Caco-2 (cell line): ENCODE data around the gene CACNA1C. TPM values are rescaled to one million over a fixed set of nuclear protein-coding genes. Genes with fewer than 3 reads are reported as not detected.

Source experiments
- BruUV-seq: library from RNA; stranded (reverse); fragments of 400-500 nt; replicated peaks from 2 replicates; lab custom pipeline; 2021; lab: Mats Ljungman, UMichigan
- CTCF ChIA-PET: fragments of 300-600 bp; sonication (Branson Sonifier 250); formaldehyde crosslinking; loops from one replicate; lab custom pipeline; 2022; ENCODE audit warnings: antibody characterized with exemption; lab: Charles Lee
- POLR2A ChIA-PET: fragments of 300-600 bp; sonication (Branson Sonifier 250); formaldehyde crosslinking; loops from one replicate; lab custom pipeline; 2022; ENCODE audit warnings: antibody characterized with exemption; lab: Charles Lee
- DNase-seq, 2 experiments: peaks; one replicate each; pipeline versions ENCODE4 v3.0.0 to v3.0.0-alpha.2; 2020 to 2022
- H3K27me3 ChIP-seq: replicated peaks from 2 replicates; pipeline ENCODE4 v1.6.0; 2011; ENCODE audit warnings: low read length; ENCODE audit not compliant: control insufficient read depth, insufficient read depth
- H3K36me3 ChIP-seq: 2 replicates; pipeline ENCODE4 v1.5.1; 2011; ENCODE audit warnings: low read length; ENCODE audit not compliant: control insufficient read depth, insufficient read depth
- H3K4me1 ChIP-seq: fragments of 250-450 bp; sonication (Bioruptor Pico); 2 replicates; pipeline ENCODE4 v1.5.1; 2020; ENCODE audit warnings: mild to moderate bottlenecking
- H3K4me3 ChIP-seq: 2 replicates; pipeline ENCODE4 v1.5.1; 2011; ENCODE audit warnings: low read depth, mild to moderate bottlenecking, control low read depth, low read length
- H3K9me3 ChIP-seq: fragments of 250-450 bp; sonication (Bioruptor Pico); 2 replicates; pipeline ENCODE4 v1.5.1; 2020; ENCODE audit warnings: mild to moderate bottlenecking, moderate library complexity
- H3K27ac Mint-ChIP-seq: one replicate; pipeline ENCODE4 v1.8.0; 2022; ENCODE audit warnings: mixed read lengths; ENCODE audit not compliant: unreplicated experiment
- H3K27me3 Mint-ChIP-seq: one replicate; pipeline ENCODE4 v1.8.0; 2022; ENCODE audit warnings: mixed read lengths; ENCODE audit not compliant: insufficient read depth, unreplicated experiment
- H3K36me3 Mint-ChIP-seq: one replicate; pipeline ENCODE4 v1.8.0; 2022; ENCODE audit warnings: mild to moderate bottlenecking, mixed read lengths; ENCODE audit not compliant: insufficient read depth, unreplicated experiment
- H3K4me1 Mint-ChIP-seq: one replicate; pipeline ENCODE4 v1.8.0; 2022; ENCODE audit warnings: low read depth, mixed read lengths; ENCODE audit not compliant: unreplicated experiment
- H3K4me3 Mint-ChIP-seq: one replicate; pipeline ENCODE4 v1.8.0; 2022; ENCODE audit warnings: mild to moderate bottlenecking, moderate library complexity, mixed read lengths; ENCODE audit not compliant: unreplicated experiment
- H3K9me3 Mint-ChIP-seq: one replicate; pipeline ENCODE4 v1.8.0; 2022; ENCODE audit warnings: mixed read lengths; ENCODE audit not compliant: unreplicated experiment
- intact Hi-C: fragments of 100-400 bp; cut with micrococcal nuclease; formaldehyde crosslinking; loops from one replicate; pipeline ENCODE4 v1.10.0; 2022; ENCODE audit not compliant: unreplicated experiment
- total RNA-seq: library from RNA; stranded (reverse); gene quantifications from 2 replicates; pipeline ENCODE4 v1.2.3, GENCODE V29; 2022
- TF ChIP-seq, protein P1 (sequence below), 2 experiments: fragments of 200-600 bp in 1 of 2; IDR thresholded peaks; 1 replicate in 1 of 2; 2 replicates in 1 of 2; pipeline versions ENCODE4 v1.5.1 to v1.8.0; 2011 to 2022; ENCODE audit warnings: antibody characterized with exemption in 1 of 2, control low read depth in 1 of 2, inconsistent platforms in 1 of 2, low read depth in 1 of 2, low read length in 1 of 2, mild to moderate bottlenecking in 1 of 2, moderate library complexity in 1 of 2; ENCODE audit not compliant: insufficient read depth in 1 of 2, severe bottlenecking in 1 of 2, unreplicated experiment in 1 of 2

Gene CACNA1C
- total RNA-seq, 1 experiment from 2014 or later = not detected

DNA sequence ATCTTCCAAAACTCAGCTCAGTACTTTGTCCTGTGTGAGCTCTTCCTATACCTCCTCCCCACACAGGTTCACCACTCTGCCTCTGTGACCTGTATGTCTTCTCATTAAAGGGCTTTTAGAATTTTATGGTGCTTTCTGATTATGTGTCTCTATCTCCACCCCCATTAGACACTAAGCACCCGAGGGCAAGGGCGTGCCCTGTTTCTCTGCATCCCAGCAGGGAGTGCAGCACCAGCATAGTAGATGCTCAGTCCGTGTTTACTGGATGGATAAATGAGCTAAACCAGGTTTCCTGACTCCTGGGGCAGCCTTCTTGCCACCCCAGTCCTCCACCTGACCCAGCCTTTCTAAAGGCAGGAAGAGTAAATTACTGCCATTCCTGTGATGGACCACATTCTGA, 333.8 kb downstream of the CACNA1C start:
- Histone ChIP-seq H3K4me3 (no peak overlapping the region), H3K27me3 (peaks cover 5% of the 10 kb centered on the region), H3K9me3 (no peaks in the 10 kb centered on the region), H3K36me3 (no peaks in the 10 kb centered on the region; the same call in 1 of the 2 replicates), H3K4me1 (peaks cover 5% of the 10 kb centered on the region; the same call in 1 of the 2 replicates)
- no peaks in the 10 kb centered on the region for H3K4me1 Mint-ChIP-seq
- no TSS peak for BruUV-seq
- TF ChIP-seq, protein P1, sequence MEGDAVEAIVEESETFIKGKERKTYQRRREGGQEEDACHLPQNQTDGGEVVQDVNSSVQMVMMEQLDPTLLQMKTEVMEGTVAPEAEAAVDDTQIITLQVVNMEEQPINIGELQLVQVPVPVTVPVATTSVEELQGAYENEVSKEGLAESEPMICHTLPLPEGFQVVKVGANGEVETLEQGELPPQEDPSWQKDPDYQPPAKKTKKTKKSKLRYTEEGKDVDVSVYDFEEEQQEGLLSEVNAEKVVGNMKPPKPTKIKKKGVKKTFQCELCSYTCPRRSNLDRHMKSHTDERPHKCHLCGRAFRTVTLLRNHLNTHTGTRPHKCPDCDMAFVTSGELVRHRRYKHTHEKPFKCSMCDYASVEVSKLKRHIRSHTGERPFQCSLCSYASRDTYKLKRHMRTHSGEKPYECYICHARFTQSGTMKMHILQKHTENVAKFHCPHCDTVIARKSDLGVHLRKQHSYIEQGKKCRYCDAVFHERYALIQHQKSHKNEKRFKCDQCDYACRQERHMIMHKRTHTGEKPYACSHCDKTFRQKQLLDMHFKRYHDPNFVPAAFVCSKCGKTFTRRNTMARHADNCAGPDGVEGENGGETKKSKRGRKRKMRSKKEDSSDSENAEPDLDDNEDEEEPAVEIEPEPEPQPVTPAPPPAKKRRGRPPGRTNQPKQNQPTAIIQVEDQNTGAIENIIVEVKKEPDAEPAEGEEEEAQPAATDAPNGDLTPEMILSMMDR (IDR thresholded peaks at IDR 0.05; ENCODE audit: insufficient read depth in 1 of 2, low read depth in 1 of 2, low read length in 1 of 2, severe bottlenecking in 1 of 2, unreplicated experiment in 1 of 2) = no peak
- DNase-seq = peak in 1 of 2 experiments; percentile 20
- CTCF ChIA-PET = no interaction called here
- H3K27ac Mint-ChIP-seq = no peak overlapping the region
- peaks cover 25% of the 10 kb centered on the region for H3K27me3 Mint-ChIP-seq
- no peak overlapping the region for H3K4me3 Mint-ChIP-seq
- no peaks in the 10 kb centered on the region for H3K9me3 Mint-ChIP-seq
- intact Hi-C loops = no loop called here
- H3K36me3 Mint-ChIP-seq = no peaks in the 10 kb centered on the region
- POLR2A ChIA-PET = no interaction called here

DNA sequence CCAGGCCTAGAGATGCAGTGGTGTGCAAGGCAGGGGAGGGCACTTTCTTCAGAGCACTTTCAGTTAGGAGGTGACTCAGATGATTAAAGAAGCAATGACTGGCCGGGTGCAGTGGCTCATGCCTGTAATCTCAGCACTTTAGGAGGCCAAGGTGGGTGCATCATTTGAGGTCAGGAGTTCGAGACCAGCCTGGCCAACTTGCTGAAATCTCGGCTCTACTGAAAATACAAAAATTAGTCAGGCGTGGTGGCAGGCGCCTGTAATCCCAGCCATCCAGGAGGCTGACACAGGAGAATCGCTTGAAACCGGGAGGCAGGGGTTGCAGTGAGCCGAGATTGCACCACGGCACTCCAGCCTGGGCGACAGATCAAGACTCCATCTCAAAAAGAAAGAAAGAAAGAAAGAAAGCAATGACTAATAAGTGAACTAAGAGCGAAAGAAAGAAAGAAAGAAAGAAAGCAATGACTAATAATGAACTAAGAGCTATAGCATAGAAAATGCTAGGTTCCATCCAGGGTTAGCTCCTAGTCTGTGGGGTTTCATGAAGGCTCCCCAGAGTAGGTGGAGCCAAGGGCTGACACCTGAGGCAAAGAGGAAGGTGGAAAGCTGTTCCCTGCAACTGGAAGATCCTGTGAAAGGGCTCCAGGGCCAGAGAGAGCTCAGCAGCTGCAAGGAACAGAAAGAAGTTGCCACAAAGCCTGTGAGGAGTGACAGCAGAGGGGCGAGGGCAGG, 334.5 kb downstream of the CACNA1C start:
- ChIA-PET POLR2A (no interaction called here), CTCF (no interaction called here)
- no peaks in the 10 kb centered on the region for H3K36me3 Mint-ChIP-seq
- H3K9me3 Mint-ChIP-seq = no peaks in the 10 kb centered on the region
- H3K27ac Mint-ChIP-seq = no peak overlapping the region
- no peaks in the 10 kb centered on the region; the same call in 1 of the 2 replicates for H3K36me3 ChIP-seq
- peaks cover 5% of the 10 kb centered on the region for H3K27me3 ChIP-seq
- no peak overlapping the region for H3K4me3 ChIP-seq
- H3K4me3 Mint-ChIP-seq = no peak overlapping the region
- BruUV-seq = no TSS peak
- H3K9me3 ChIP-seq = no peaks in the 10 kb centered on the region
- no peaks in the 10 kb centered on the region for H3K4me1 Mint-ChIP-seq
- TF ChIP-seq, protein P1 (IDR thresholded peaks at IDR 0.05; ENCODE audit: insufficient read depth in 1 of 2, low read depth in 1 of 2, low read length in 1 of 2, severe bottlenecking in 1 of 2, unreplicated experiment in 1 of 2) = no peak
- DNase-seq = peak in 1 of 2 experiments; percentile 21
- peaks cover 5% of the 10 kb centered on the region; the same call in 1 of the 2 replicates for H3K4me1 ChIP-seq
- intact Hi-C loops = no loop called here
- H3K27me3 Mint-ChIP-seq = peaks cover 25% of the 10 kb centered on the region

DNA sequence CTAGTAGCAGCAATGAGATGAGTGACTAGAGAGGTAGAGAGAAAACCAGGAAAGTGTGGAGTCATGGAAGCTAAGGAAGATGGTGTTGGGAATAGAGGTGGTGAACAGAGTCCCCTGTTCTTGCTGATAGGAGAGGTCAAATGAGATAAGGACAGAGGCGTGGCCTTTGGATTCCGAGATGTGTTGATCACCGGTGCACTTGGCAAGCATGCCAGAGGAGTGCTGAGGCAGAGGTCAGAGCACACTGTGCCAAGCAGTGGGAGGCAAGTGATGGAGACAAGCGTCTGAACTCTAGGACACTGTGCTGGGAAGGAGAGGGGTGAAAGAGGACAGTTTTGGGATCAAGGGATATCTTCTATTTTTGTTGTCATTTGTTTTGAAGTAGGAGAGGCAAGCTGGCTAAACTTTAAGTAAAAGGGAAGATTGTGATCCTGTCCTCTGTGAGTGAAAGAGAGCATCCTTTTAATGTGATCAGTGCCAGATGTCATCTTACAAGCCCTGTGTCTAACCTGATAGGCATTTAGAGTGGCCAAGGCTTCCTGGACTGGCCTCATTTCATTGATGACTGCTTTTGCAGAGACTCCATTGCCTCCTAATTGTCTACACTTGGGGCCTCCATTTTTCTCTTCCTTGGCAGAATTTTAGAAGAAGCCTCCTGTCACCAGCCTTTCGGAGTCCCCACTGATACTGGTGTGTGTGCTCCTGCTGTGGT, 336.4 kb downstream of the CACNA1C start:
- ChIA-PET POLR2A (no interaction called here), CTCF (no interaction called here)
- Histone ChIP-seq H3K27me3 (peaks cover 5% of the 10 kb centered on the region), H3K4me3 (no peak overlapping the region), H3K4me1 (no peaks in the 10 kb centered on the region), H3K36me3 (no peaks in the 10 kb centered on the region; the same call in 1 of the 2 replicates), H3K9me3 (no peaks in the 10 kb centered on the region)
- Mint-ChIP-seq H3K27me3 (peaks cover 23% of the 10 kb centered on the region), H3K4me3 (no peak overlapping the region), H3K36me3 (no peaks in the 10 kb centered on the region), H3K9me3 (no peaks in the 10 kb centered on the region), H3K27ac (no peak overlapping the region), H3K4me1 (no peaks in the 10 kb centered on the region)
- DNase-seq = no peak
- intact Hi-C loops = no loop called here
- BruUV-seq = no TSS peak
- TF ChIP-seq, protein P1 (IDR thresholded peaks at IDR 0.05; ENCODE audit: insufficient read depth in 1 of 2, low read depth in 1 of 2, low read length in 1 of 2, severe bottlenecking in 1 of 2, unreplicated experiment in 1 of 2) = no peak
